Suppressor macrophage treated with lipopolysaccharide for 1 hour (primary cell): Measurements from ENCODE around the gene ZPLD1.
A peak's percentile ranks its signal among the peaks of the same experiment; 100 is the strongest.

Source experiments
- DNase-seq, 3 donors: peaks; one replicate each; pipeline ENCODE4 v3.0.0-alpha.2; 2020 to 2022

The ZPLD1 gene

DNA sequence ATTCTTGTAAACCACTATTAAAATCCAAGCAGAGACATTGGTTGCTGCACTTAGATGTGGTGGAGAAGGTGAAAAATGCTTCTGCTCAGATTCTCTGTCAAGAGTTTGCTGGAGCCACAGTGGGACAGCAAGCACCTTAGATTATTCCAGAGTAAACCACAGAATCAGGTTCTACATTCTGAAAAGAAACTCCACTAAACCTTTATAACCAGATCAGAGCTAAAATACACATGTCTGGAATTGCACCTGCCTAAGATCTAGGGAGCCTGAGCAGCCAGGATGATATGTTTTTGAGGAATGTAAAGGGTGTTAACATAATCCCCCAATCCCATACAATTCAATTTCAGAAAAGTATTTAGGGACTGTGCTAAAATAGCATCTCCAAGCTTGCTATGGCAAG lies at the start of gene ZPLD1:
Gene ZPLD1, plus strand, starts transcription at position 301 of the 400 bp plus-strand sequence. CDS start 3,473 bp downstream, outside the sequence.
- no peak for DNase-seq

- DNase-seq, result no peak
Measured at GRCh38 chr3:102390171-102390864, 44.5 kb upstream of the ZPLD1 start.

- no peak for DNase-seq
Measured at GRCh38 chr3:102390916-102391315, 43.9 kb upstream of the ZPLD1 start.

GRCh38 chr3:102391491-102391890 lies 43.3 kb upstream of the ZPLD1 start:
- no peak for DNase-seq

DNA sequence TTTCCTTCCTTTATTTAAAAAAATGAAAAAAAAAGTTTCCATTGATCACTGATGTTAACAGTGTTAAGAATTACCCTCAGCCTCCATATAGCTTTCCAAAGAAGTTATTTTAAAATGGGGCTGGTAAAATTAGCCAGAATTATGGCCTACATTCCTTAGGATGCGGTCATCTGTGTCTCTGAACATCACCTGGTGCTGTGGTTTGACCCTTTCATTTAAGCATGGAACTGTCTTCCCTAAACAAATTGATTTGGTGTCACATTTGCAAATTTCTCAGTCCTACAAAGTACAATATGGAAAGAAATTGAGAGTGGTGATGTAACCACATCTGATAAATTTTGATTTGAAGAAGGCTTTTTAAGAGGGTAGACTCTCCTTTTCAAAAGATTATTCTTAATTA lies 40.3 kb upstream of the ZPLD1 start:
- DNase-seq, result no peak

DNA sequence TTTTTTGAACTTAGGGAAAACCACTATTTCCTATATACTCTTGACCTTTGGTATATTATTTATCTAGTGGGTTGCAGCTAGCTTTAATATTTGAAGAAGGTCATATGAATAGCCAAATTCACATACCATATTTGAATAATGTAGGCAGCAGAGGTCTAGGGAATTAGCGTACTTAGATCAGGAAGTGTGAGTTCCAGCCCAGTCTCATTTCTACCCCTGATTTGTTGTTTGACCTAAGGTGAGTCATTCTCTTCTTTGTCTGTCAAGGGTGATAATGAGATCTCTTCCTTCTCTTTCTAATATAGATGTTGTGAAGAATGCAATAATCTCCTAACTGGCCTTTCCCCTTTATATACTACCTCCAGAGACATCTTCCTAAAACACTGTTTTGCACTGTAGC lies 36.6 kb upstream of the ZPLD1 start:
- DNase-seq, result no peak

DNA sequence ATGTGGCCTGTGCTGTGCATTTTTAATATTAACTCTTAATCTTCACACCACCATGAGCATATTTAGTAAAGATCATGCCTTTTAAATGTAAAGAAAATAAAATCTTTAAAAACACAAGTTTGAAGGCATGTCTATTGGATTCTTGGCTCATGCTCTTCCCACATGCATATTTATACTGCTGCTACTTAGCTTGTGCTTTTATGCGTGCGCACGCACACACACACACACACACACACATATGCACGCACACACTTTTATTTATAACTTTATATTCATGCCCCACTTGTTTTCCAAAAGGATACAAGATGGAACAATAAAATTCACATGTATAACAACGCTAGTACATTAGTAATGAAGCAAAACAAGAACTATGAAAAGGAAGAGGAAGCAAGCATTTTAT lies 36.1 kb upstream of the ZPLD1 start:
- no peak for DNase-seq

DNA sequence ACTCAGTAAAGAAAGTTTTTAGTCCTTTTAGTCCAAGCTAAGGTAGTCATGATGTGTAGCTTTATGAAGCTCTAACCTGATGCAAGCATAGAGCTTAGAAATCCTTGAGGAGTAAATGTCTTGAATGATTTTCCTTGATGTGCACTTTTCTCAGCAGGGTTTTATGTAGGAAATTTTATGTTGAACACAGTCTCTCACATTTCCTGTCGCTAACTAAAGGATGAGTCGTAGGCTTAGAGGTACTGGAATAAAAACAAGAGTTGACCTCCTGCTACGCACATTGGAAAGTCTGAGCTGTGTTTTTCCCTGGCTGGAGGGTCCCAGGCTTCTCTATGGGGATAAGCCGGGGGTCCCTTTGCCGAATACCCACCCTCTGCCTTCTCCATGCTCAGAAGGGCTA lies 34.7 kb upstream of the ZPLD1 start:
- DNase-seq, result no peak

GRCh38 chr3:102400766-102401165 lies 34.0 kb upstream of the ZPLD1 start:
- DNase-seq, result no peak

- DNase-seq, result no peak
Measured at GRCh38 chr3:102410616-102411015, 24.2 kb upstream of the ZPLD1 start.

DNA sequence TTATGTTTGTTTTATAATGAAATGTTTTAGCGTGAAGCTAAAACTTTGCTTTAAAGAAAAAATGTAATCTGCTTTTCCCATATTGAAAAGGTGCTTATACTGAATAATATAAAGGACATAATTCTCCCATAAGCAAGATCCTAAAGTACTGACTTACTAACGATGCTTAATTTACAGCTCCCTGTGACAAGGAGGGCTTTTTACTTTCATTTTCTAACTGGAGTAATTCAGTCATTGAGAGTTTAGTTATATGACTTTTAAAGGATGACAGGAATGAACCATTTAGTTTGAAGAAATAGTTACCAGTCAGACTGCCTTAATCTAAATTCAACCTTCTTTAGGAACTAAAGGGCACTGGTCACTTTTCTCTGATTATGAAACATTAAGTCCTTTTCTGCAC lies 19.3 kb upstream of the ZPLD1 start:
- DNase-seq, result no peak

- DNase-seq, result no peak
Measured at GRCh38 chr3:102419786-102420185, 15.0 kb upstream of the ZPLD1 start.

DNA sequence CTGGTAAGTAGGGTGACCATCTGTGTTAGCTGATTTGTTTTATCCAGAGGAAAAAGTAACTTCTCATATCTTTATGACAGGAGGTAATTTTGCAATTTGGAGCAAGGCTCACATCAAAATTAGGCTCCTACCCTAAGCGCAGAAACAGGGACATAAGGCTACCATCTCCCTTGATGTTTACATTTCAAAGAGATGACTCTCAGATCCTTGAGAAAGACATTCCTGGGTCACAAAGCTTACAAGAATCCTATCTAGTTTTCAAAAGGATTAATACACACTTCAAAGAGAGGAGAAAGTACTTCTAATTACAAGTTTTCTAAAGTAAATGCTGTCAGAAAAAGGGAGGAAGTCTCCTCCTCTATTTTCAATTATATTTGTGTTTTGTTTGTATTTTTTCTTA lies 7.0 kb downstream of the ZPLD1 start:
- no peak for DNase-seq

- DNase-seq, result peak; percentile 2 to 32 (median 23)
Measured at GRCh38 chr3:102443021-102443420, 8.2 kb downstream of the ZPLD1 start.

DNA sequence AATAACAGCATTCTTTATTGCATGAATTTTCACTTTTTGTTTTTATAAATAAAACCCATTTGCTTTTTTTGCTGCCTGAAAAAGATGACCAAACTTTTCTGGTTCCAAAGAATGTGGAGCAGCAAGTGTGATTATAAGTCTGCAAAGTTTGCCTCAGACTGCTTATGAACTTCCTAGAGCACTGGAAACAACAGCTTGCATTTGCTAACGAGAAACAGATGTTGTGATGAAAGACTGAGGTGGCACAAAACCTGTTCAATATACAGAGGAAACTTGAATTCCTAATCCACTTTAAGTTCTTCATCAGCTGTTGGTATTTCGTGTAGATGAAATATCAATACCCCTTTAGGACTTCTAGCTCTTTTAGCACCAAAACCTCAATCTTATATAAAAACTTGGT lies 9.3 kb downstream of the ZPLD1 start:
- DNase-seq, result no peak

DNA sequence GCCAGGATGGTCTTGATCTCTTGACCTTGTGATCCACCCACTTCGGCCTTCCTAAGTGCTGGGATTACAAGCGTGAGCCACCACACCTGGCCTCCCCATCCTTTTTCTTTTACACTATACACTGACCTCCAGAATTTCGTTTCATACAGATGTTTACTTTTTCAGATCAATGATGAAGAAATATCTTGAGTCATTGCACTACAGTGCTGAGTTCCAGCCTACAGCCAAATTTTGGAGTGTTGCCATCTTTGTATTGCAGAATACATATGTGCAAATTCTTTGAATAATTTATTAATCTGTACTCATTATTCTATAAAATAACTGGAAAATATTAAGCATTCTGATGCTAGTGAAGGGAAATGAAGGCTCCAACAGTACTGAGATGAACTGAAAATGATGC lies 12.5 kb downstream of the ZPLD1 start:
- DNase-seq, result no peak

DNA sequence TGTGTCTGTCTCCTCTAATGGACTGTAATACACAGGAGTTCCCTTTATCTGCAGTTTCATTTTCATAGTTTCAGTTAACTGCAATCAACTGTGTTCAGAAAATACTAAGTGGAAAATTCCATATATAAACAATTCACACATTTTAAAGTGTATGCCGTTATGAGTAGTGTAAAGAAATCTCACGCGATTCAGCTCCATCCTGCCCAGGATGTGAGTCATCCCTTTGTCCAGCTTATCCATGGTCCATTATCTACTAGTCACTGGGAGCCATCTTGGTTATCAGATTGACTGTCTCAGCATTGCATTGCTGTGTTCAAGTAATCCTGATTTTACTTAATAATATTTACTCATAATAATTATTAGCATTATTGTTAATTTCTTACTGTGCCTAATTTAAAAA lies 14.5 kb downstream of the ZPLD1 start:
- no peak for DNase-seq

DNA sequence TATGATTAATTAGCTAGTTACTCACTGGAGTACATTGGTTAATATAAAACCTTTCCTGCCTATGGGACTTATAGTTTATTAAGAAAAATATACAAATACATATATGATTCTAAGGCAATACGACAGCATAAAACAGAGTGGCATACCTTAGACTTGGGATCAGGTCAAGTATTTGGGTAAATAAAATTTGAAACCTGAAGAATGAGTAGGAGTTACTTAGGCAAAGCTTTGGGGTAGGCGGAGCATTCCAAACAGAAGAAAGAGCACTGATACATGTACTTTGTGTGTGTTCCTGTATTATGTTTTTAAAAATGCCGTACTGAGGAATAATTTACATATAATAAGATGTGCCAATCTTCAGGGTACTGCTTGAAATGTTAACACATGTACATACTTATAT lies 15.1 kb downstream of the ZPLD1 start:
- DNase-seq, result no peak

DNA sequence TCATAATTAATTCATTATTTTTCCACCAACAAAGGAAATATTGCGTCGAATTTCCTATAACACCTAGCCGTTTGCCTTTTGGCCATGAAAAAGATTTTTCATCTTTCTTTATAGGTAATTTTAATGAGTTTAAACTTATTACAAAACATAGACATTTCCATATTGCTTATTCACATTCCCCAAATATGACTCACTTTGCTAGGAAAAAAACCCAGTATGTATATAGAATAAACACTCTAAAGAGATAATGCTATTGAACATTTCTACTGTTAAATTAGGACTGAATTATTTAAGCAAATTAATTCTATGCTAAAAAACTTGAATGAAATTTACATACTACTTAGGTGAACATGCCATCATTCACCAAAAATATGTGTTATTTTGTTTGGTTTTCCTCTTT lies 16.2 kb downstream of the ZPLD1 start:
- no peak for DNase-seq

GRCh38 chr3:102451543-102451942 lies 16.7 kb downstream of the ZPLD1 start:
- no peak for DNase-seq

DNA sequence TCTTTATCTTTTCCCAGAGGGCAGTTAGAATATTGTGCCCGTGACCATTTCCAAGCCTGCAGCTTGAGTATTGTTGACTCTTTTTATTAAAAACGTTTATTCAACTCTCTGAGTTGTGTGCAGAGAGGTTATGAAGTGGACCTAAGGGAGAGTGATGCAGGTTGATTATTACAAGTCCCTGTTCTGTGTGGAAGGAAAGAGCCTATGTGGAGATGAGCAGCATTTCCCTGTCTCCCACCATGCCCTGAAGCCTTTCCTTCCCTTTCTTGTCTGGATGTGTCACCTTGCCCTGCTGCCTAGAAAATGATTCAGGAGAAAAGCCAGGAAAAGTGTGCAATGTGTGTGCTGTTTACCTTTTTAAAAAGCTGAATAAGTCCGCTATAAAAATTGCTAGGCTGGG lies 19.4 kb downstream of the ZPLD1 start:
- no peak for DNase-seq

- DNase-seq, result no peak
Measured at GRCh38 chr3:102457644-102458043, 22.8 kb downstream of the ZPLD1 start.

GRCh38 chr3:102460579-102460978 lies 25.8 kb downstream of the ZPLD1 start:
- DNase-seq, result no peak

GRCh38 chr3:102464261-102464660 lies 29.4 kb downstream of the ZPLD1 start:
- no peak for DNase-seq

- DNase-seq, result no peak
Measured at GRCh38 chr3:102466001-102466400, 31.2 kb downstream of the ZPLD1 start.

DNA sequence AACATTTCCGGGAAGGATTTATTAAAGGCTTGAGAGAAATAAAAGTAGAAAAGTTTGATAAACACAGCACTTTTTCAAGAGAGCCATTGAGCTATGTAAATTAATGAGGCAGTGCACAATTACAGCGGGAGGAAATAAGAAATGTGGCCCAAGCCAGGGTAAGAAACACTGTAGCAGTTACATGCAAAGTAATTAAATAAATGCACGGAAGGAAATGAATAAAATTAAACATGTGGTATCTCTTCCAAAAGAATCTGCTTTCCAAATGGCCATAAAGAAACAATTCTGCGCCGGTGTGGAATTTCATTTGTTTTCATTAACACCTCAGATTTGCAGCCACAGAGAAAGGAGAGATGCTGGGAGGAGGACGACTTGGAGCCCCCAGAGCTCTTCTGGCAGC lies 35.3 kb downstream of the ZPLD1 start:
- no peak for DNase-seq
